WI38 (cell line): ENCODE results near the gene ZNF766.

Source experiments
- H3K4me3 ChIP-seq: 2 replicates; pipeline ENCODE4 v1.5.1; 2011; ENCODE audit warnings: low read depth, mild to moderate bottlenecking, control low read depth, low read length
- TF ChIP-seq, protein P1 (sequence below): IDR thresholded peaks from 2 replicates; pipeline ENCODE4 v1.5.1; 2012; ENCODE audit warnings: low read depth, mild to moderate bottlenecking, control low read depth, low read length

ZNF766 gene

DNA sequence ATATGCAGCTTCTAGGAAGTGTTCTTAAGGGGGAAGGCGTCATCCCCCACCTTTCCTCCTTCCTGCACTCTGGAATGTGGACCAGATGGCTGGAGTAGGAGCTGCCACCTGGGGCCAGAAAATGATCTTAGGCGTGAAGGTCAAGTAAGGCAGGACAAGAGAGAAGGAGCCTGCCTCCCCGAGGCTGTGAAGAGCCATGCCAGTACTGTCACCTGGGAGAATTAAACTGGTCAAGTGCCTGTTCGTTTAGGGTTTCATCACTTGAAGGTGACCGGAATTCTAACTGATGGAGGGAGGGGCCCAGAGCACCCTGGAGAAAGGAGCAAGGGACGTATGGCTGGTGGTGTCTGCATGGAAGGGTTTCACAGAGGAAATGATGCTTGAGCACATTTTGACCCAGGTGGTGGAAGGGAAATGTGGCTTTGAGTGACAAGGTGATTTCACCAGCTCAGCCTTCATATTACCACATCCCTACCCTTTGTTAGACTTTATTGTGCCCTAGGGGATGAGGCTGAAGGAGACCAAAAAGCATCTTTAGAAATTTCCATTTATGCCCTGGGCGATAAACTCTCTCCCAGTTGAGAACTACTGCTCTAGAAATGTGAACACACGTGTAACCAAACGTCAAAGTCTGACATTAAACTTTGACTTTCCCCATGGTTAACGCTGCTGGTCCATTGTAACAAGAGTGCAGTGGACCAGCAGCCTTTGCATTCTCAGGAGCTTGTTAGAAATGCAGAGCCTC, 42.0 kb upstream of the ZNF766 start:
- no peak overlapping the region for H3K4me3 ChIP-seq
- TF ChIP-seq, protein P1, sequence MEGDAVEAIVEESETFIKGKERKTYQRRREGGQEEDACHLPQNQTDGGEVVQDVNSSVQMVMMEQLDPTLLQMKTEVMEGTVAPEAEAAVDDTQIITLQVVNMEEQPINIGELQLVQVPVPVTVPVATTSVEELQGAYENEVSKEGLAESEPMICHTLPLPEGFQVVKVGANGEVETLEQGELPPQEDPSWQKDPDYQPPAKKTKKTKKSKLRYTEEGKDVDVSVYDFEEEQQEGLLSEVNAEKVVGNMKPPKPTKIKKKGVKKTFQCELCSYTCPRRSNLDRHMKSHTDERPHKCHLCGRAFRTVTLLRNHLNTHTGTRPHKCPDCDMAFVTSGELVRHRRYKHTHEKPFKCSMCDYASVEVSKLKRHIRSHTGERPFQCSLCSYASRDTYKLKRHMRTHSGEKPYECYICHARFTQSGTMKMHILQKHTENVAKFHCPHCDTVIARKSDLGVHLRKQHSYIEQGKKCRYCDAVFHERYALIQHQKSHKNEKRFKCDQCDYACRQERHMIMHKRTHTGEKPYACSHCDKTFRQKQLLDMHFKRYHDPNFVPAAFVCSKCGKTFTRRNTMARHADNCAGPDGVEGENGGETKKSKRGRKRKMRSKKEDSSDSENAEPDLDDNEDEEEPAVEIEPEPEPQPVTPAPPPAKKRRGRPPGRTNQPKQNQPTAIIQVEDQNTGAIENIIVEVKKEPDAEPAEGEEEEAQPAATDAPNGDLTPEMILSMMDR, result no peak

DNA sequence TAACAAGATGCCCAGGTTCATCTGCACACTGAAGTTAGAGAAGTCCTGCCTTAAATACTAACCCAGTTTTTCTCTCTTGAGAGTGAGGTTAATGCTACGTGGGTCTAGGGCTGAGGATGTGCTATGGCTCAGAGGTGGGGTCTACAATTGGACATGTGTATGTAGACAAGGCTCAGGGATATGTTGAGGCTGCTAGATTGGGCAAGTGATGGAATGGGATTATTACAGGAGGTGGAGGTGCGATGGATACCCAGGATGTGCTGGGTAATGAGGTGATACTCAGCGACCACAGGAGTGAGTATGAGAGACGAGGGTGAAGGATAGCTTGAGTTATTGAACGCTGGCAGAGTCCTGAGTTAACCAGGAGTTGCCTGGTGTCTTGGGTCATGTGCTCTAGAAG, 41.4 kb upstream of the ZNF766 start:
- TF ChIP-seq, protein P1, result no peak
- H3K4me3 ChIP-seq, result no peak overlapping the region

DNA sequence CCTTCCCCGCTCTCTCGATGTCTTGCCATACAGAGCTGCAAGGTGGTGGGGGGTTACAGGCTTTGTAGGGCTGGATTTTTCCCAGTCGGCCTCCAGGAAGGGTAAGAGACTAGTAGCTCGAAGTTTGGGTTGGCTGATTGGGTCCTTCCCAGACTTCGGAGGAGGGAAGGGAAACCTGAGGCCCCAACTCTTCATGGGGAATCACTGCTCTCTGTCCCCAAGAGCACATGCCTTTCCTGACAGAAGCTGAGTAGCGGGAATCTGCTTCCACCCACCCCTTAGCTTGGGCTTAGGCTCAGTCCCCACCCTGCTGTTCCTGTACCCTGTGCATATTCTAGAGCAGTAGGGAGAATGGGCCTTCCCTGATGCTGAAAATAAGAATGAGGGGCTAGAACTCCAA, 39.9 kb upstream of the ZNF766 start:
- no peak overlapping the region for H3K4me3 ChIP-seq
- TF ChIP-seq, protein P1, result no peak

DNA sequence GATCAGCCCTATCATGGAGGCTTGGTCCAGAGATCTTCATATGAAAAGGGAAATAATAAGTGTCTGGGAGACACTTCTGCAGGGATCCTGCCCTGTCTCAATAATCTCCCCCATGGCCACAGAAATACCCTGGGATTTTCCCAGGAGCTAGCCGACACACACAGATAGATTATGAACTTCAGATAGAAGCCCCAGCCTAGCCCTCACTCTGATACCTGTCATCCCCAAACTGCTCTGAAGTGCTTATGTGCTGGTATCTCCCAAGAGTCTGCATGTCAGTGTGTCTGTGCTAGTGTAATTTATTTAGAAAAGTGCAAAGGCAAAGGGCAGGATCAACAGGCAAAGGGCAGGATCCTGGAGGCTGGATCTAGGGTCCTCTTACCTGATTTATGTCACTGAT, 38.7 kb upstream of the ZNF766 start:
- TF ChIP-seq, protein P1, result no peak
- H3K4me3 ChIP-seq, result no peak overlapping the region

DNA sequence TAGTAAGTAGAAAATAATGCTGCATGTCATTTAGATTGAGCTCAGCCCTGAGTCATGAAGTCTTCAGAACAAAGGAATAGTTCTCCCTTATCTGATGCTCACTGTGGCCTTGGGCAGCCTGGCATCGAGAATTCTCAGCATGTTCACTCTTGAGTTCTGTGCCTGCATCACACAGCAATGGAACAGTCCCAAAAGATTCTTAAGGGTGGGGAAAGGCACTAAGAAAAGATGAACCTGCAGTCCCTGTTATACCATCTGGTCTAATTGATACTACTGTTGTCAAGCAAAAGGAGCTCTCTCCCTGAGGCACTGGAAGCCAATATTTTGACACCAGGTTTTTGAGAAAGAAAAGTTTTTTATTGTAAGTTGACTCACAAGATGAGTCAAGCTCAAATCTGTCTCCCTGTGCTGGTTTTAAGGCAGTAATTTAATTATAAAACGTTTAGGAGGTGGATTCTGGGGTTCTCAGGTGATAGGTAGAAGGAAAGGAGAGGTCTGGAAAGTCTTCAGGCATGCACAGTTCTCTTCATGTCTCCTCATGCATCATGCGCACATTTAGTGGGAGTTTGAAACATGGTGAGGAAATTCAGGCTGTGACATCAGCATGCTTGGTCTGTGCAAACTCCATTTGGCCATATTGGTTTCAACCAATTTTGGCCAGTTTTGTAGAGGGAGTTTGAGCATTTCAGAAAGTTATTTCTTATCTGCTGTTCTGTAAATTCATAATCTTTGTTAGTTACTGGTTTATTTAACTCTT, 38.1 kb upstream of the ZNF766 start:
- no peak overlapping the region for H3K4me3 ChIP-seq
- TF ChIP-seq, protein P1, result no peak

DNA sequence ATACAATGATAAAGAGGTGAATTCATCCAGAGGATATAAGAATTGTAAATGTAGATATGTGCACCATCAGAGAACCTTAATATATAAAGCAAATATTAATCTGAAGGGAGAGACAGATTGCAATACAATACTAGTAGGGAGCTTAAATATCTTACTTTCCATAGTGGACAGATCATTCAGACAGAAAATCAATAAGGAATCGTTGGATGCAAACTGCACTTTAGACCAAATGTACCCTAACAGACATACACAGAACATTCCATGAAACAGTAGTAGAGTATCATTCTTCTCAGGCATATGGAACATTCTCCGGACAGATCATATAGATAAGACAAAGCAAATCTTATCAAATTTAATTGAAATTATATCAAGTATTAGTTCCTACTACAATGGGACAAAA, 35.0 kb upstream of the ZNF766 start:
- TF ChIP-seq, protein P1, result no peak
- H3K4me3 ChIP-seq, result no peak overlapping the region

DNA sequence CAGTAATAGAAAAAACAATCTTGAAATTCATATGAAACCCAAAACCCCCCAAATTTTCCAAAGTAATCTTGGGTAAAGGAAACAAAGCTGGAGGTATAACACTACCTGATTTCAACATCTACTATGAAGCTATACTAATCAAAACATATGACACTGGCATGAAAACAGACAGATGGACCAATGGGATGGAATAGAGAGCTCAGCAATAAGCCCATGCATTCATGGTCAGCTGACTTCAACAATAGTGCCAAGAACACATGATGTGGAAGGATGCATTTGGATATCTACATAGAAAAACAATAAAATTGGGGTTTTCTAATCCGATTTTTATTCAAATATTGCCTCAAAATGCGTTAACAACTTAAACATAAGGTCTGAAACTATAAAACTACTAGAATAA, 32.2 kb upstream of the ZNF766 start:
- TF ChIP-seq, protein P1, result no peak
- H3K4me3 ChIP-seq, result no peak overlapping the region
